GM13976 (cell line): ENCODE measurements around the gene ZNF574.
A peak's percentile ranks its signal among the peaks of the same experiment; 100 is the strongest.

Experiments used
- DNase-seq: peaks from one replicate; pipeline ENCODE4 v3.0.0; 2012; ENCODE audit warnings: low spot score
- CTCF ChIP-seq: IDR thresholded peaks from 2 replicates; pipeline ENCODE4 v1.5.1; 2012; ENCODE audit warnings: borderline replicate concordance, mild to moderate bottlenecking; ENCODE audit not compliant: insufficient read depth; ENCODE audit errors: extremely low read depth, missing control alignments, control extremely low read depth
- in situ Hi-C: fragments of 300-500 bp; cut with MboI; formaldehyde crosslinking; loops from one replicate; pipeline ENCODE4 v1.12.0; 2022; ENCODE audit warnings: low sequenced_read_pairs, mixed read lengths, inconsistent platforms; ENCODE audit not compliant: unreplicated experiment

Gene ZNF574

GRCh38 chr19:42092350-42092749, 16.4 kb downstream of the ZNF574 start:
- peak; percentile 57 for TF ChIP-seq CTCF
- no peak for DNase-seq
- in situ Hi-C loops: no loop called here

DNA sequence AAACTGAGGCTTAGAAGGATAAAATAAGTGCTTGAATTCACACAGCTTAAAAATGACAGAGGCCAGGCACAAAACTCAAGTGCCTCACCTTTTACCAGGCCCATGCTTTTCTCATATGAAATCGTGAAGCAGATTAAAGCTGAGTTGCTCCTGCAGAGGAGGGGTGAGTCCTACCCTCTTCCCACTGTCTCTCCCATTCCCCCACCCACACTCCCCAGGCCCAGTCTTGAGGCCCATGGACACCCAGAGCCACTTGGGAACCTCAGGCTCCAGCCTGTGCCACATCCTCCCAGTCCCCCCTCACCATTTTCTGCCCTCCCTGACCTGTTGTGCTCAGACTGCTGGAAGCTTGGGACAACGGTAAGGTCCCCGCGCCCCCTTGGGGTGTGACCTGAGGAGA, 17.5 kb downstream of the ZNF574 start:
- no peak for TF ChIP-seq CTCF
- in situ Hi-C loops: no loop called here

DNA sequence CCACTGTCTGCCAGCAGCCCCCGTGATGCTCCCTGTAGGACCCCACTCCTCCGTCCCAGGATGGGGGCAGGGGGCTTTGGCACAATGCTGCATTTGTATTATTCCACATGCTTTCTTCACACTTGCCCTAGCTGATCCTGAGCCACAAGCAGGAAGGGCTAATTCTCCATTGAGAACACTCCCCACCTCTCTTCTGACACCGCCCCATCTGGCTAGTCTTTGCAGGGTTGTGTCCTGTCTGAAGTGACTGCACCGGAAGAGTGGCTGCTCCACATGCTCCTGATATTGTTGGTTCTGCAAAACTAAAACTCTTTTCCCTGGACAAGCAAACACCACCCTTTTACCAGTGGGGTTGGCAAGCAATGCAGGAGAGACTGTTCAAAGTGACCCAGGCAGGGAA, 18.0 kb downstream of the ZNF574 start:
- DNase-seq: no peak
- in situ Hi-C loops: no loop called here
- no peak for TF ChIP-seq CTCF

More for the DNA sequence above, 17.5 kb downstream of the ZNF574 start:
- no peak for DNase-seq

DNA sequence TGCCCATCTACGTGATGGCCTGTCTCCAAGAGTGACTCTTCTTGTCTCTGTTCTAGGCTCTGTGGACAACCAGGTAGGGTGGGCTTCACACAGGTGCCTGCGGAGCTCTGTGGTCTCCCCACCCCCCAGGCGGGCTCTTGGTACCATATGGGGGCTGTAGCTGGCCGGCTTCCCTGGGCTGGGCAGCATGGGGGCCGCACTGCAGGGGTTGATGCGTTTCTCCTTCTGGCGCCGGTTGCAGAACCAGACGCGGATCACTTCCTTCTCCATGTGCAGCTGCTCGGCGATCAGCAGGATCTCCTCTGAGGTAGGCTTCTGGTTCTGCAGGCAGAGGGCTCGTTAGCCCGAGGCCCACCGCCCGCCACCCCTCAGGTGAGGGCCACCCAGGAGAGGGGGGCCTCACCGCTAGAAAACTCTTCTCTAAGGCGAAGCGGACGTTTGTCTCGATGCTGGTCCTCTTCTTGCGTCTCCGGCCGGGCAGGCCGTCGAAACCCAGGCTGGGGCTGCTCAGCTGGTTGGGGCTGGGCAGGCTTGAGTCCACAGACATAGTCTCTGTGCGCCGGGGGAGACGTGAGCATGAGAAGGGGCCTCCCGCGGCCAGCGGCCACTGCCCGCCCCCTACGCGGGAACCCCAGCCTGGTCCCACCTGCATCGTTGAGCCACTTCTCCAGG, 19.3 kb downstream of the ZNF574 start:
- TF ChIP-seq CTCF: no peak
- in situ Hi-C loops: no loop called here
- no peak for DNase-seq

GRCh38 chr19:42095814-42096230, 19.9 kb downstream of the ZNF574 start:
- no peak for TF ChIP-seq CTCF
- no peak for DNase-seq
- in situ Hi-C loops: no loop called here

- TF ChIP-seq CTCF: no peak
- in situ Hi-C loops: no loop called here
- DNase-seq: no peak
Observed at GRCh38 chr19:42096255-42096837, 20.4 kb downstream of the ZNF574 start.

- DNase-seq: no peak
- TF ChIP-seq CTCF: no peak
- in situ Hi-C loops: no loop called here
Observed at GRCh38 chr19:42097461-42097860, 21.5 kb downstream of the ZNF574 start.
